Loucy (cell line): ENCODE data around the gene DOCK10.

Source experiments
- CTCF ChIP-seq: fragments of 200-600 bp; sonication (generic); conservative IDR thresholded peaks from 2 replicates; pipeline ENCODE4 v1.5.1; 2014; ENCODE audit warnings: mild to moderate bottlenecking, antibody characterized with exemption, low read length
- EZH2phosphoT487 ChIP-seq: fragments of 200-600 bp; IDR thresholded peaks from 2 replicates; pipeline ENCODE4 v1.6.1; 2018; ENCODE audit warnings: antibody characterized with exemption, mild to moderate bottlenecking, moderate library complexity, borderline replicate concordance

DNA sequence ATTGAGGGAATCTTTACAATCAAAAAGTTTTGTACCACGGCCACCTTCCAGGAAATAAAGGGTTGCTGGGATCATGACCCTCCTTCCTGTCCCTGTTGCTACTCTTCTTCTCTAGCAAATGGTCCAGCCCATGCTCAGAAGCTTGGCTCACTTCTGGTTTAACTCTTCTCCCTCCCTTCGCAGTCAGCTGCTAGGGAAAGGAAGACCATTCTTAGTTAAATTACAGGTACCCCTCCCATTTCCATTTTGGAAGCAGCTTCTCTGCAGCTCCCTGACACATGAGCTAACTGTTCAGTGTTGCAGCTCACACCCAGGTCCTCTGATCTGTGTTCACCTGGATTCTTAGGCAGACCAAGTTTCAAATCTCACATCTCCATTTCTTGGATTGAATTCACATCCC is 100.3 kb downstream of the DOCK10 start:
- no peak for TF ChIP-seq CTCF
- no peak for TF ChIP-seq EZH2phosphoT487
